Pancreas (tissue), 10 donors: Measurements from ENCODE around the gene ROCK1. TPM values are rescaled to one million over a fixed set of nuclear protein-coding genes. Genes with fewer than 3 reads are reported as not detected.
A peak's percentile ranks its signal among the peaks of the same experiment; 100 is the strongest.

ENCODE experiments used
- ATAC-seq, 4 donors: fragments of 200-7000 bp; cut with Tn5 transposase; one replicate each; pipeline versions ENCODE4 v1.8.0 to v1.9.1; 2020; ENCODE audit warnings: mild to moderate bottlenecking in 4 of 4, moderate library complexity in 4 of 4
- DNase-seq, 6 donors: peaks; one replicate each; pipeline ENCODE4 v3.0.0-alpha.2; 2020
- FAIRE-seq: peaks from 2 replicates; lab custom pipeline; 2012; peaks lifted over from hg19 to GRCh38; lab: Jason Lieb, UNC
- H3K27ac ChIP-seq, 4 donors: fragments of 200-600 bp; sonication (generic); 1 replicate in 3 of 4; 2 replicates in 1 of 4; pipeline versions ENCODE4 v1.5.0 to v1.8.0; 2020
- H3K27me3 ChIP-seq, 4 donors: fragments of 200-600 bp; one replicate each; pipeline ENCODE4 v1.8.0; 2021
- H3K36me3 ChIP-seq, 3 donors: fragments of 200-600 bp; sonication (generic) in 1 of 3; one replicate each; pipeline versions ENCODE4 v1.5.0 to v1.8.0; 2020 to 2021
- H3K4me1 ChIP-seq, 3 donors: fragments of 200-600 bp; one replicate each; pipeline ENCODE4 v1.8.0; 2021
- H3K4me3 ChIP-seq, 4 donors: fragments of 200-600 bp; sonication (generic) in 2 of 4; one replicate each; pipeline versions ENCODE4 v1.5.0 to v1.8.0; 2020 to 2021
- H3K9me3 ChIP-seq, 4 donors: fragments of 200-600 bp; one replicate each; pipeline ENCODE4 v1.8.0; 2021
- WGBS, 2 donors: extraction: QIAGEN DNeasy Blood & Tissue Kit; methylation state at CpG; one replicate each; pipeline ENCODE4 v1.1.7; 2013; 5-methylcytosine and 5-hydroxymethylcytosine counted together
- intact Hi-C, 3 donors: fragments of 100-400 bp; cut with DNase I; formaldehyde crosslinking; loops; one replicate each; pipeline versions ENCODE4 v1.11.1 to v1.14.2; 2022
- polyA plus RNA-seq, 2 donors: library from polyadenylated mRNA; stranded (reverse); fragments of 200-250 nt; gene quantifications; one replicate each; pipeline ENCODE4 v1.2.3, GENCODE V29; 2013
- total RNA-seq, 6 donors: library from RNA; stranded (reverse); fragmentation: NEBNext Ultra II Directional in 4 of 6; extraction: Animal tissue kit (Norgen Biotek cat#: 25700) in 4 of 6; gene quantifications; one replicate each; pipeline versions ENCODE4 v1.2.1 to v1.2.4, GENCODE V29; 2021 to 2023
- TF ChIP-seq, protein P1 (sequence below), 4 donors: fragments of 200-600 bp; sonication (generic) in 3 of 4; IDR thresholded peaks; one replicate each; pipeline versions ENCODE4 v1.5.0 to v1.8.0; 2021; ENCODE audit warnings: antibody characterized with exemption in 4 of 4
- donor health status: healthy with polysubstance abuse.
- donor health status: DM: no; HTN: no; CAD: no; lungs with moderate emphysema.
- donor health status: DM: no; HTN: no; CAD: no.
- donor health status: control.
- donor health status: control.
- donor health status: Bipolar disorder and iron deficiency.
- donor health status: DM: yes; HTN: yes; CAD: no.
- donor health status: DM: no; HTN: no; CAD: no.
- donor health status: DM: no; HTN: no; CAD: no.
- donor health status: DM: yes; HTN: yes; CAD: no.

Gene ROCK1
- total and polyA plus RNA-seq, 8 donors: 6.1 to 25.1 (median 11.3) TPM

DNA sequence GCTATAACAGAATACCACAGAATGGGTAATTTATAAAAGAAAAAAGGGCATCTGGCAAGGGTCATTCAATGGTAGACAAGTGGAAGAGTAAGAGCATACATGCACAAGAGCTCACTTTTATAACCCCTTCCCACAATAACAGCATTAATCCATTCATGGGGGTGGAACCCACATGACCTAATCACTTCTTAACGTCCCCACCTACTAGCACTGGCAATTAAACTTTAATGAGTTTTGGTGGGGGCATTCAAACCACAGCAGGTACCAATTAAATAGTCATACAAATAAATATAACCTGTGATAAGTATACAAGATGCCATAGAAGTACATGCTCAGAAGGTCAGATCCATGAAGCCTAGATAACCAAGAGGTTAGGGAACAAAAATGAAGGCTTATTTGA, 48.6 kb downstream of the ROCK1 start:
- no peaks in the 10 kb centered on the region for H3K9me3 ChIP-seq
- H3K36me3 ChIP-seq: no peaks in the 10 kb centered on the region
- WGBS, 2 donors: 77 to 87% methylated on average over 1 of the region's 1 CpG
- FAIRE-seq: no peak
- H3K27me3 ChIP-seq: no peaks in the 10 kb centered on the region
- no peak overlapping the region for H3K27ac ChIP-seq
- no peaks in the 10 kb centered on the region for H3K4me1 ChIP-seq
- no peak for DNase-seq
- no peak overlapping the region for H3K4me3 ChIP-seq
- intact Hi-C loops: no loop called here
- ATAC-seq: no peak
- TF ChIP-seq, protein P1, sequence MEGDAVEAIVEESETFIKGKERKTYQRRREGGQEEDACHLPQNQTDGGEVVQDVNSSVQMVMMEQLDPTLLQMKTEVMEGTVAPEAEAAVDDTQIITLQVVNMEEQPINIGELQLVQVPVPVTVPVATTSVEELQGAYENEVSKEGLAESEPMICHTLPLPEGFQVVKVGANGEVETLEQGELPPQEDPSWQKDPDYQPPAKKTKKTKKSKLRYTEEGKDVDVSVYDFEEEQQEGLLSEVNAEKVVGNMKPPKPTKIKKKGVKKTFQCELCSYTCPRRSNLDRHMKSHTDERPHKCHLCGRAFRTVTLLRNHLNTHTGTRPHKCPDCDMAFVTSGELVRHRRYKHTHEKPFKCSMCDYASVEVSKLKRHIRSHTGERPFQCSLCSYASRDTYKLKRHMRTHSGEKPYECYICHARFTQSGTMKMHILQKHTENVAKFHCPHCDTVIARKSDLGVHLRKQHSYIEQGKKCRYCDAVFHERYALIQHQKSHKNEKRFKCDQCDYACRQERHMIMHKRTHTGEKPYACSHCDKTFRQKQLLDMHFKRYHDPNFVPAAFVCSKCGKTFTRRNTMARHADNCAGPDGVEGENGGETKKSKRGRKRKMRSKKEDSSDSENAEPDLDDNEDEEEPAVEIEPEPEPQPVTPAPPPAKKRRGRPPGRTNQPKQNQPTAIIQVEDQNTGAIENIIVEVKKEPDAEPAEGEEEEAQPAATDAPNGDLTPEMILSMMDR (IDR thresholded peaks at IDR 0.05): no peak

DNA sequence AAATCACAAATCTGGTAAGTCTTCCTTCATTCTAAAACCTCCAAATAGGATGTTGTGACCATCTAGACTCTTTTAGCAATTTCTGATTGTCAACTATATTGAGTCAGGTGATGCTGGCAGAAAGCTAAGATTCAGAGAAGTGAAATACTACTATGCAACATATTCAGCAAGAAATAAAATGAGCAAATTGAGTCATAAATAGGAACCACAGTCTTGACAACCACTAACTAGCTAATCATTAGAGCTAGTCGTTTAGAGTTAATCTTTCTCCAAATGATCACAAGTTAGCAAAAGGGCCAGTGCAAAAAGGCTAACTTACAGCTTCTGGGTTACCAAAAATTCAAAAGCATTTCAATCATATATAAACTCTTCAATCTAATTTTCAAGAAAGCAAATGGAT, 54.5 kb downstream of the ROCK1 start:
- no peak overlapping the region for H3K4me3 ChIP-seq
- ATAC-seq (no peak), DNase-seq (no peak), FAIRE-seq (no peak)
- H3K27ac ChIP-seq: no peak overlapping the region
- WGBS, 2 donors: 51 to 55% methylated on average over 1 of the region's 1 CpG
- no peaks in the 10 kb centered on the region for H3K27me3 ChIP-seq
- intact Hi-C loops: no loop called here
- H3K36me3 ChIP-seq: no peaks in the 10 kb centered on the region
- H3K9me3 ChIP-seq: no peaks in the 10 kb centered on the region
- peaks cover 0 to 6% (median 0%) of the 10 kb centered on the region in 3 donors for H3K4me1 ChIP-seq
- TF ChIP-seq, protein P1 (IDR thresholded peaks at IDR 0.05): no peak

DNA sequence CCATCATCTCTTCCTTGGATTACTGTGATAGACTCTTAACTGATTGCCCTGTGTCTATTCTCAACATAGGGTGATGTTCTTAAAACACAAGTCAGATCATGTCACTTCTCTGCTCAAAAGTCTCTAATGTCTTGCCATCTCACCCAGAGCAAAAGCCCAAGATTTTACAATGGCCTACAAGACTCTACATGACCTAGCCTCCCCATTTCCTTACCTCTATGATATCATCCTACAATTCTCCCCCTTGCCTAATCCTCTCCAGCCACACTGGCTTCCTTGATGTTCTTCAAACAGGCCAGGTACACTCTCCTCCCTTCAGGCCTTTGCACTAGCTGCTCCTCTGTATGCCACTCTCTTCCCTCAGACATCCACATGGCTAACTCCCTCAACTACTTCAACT, 55.1 kb downstream of the ROCK1 start:
- DNase-seq (no peak), FAIRE-seq (no peak), ATAC-seq (no peak)
- TF ChIP-seq, protein P1 (IDR thresholded peaks at IDR 0.05): no peak
- peaks cover 0 to 6% (median 0%) of the 10 kb centered on the region in 3 donors for H3K4me1 ChIP-seq
- intact Hi-C loops: no loop called here
- no peaks in the 10 kb centered on the region for H3K9me3 ChIP-seq
- H3K36me3 ChIP-seq: no peaks in the 10 kb centered on the region
- H3K4me3 ChIP-seq: no peak overlapping the region
- H3K27me3 ChIP-seq: no peaks in the 10 kb centered on the region
- no peak overlapping the region for H3K27ac ChIP-seq

DNA sequence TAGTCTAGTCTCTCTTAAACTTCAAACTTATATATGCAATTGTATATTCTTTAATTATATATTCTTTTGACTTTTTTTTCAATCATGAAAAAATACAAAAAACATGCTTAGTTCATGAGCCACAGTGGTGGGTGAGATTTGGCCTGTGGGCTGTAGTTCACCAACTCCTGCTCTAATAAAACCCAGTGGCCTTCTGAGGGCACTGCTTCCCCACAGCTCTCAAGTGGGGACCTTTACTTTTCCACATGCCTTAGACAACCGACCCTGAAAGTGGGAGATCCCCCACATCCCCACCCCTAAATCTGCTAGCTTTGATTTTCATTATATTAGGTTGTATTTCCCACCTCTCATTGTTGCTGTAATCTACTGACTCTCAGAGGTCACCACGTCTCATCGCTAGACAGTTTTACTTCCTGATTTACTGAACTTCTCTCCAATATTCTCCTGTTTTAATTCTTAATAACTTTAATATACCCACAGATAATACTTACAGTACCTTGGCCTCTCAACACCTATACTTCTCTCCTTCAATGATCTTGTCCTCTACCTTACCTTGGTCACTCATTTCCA, 57.3 kb downstream of the ROCK1 start:
- Histone ChIP-seq H3K4me3 (no peak overlapping the region), H3K9me3 (no peaks in the 10 kb centered on the region), H3K27me3 (no peaks in the 10 kb centered on the region), H3K27ac (no peak overlapping the region), H3K4me1 (peaks cover 5 to 14% (median 6%) of the 10 kb centered on the region in 3 donors), H3K36me3 (no peaks in the 10 kb centered on the region)
- ATAC-seq (no peak), DNase-seq (no peak), FAIRE-seq (peak; percentile 13)
- intact Hi-C loops: no loop called here
- TF ChIP-seq, protein P1 (IDR thresholded peaks at IDR 0.05): no peak
- WGBS, 2 donors: 72 to 80% methylated on average over 3 of the region's 3 CpGs

DNA sequence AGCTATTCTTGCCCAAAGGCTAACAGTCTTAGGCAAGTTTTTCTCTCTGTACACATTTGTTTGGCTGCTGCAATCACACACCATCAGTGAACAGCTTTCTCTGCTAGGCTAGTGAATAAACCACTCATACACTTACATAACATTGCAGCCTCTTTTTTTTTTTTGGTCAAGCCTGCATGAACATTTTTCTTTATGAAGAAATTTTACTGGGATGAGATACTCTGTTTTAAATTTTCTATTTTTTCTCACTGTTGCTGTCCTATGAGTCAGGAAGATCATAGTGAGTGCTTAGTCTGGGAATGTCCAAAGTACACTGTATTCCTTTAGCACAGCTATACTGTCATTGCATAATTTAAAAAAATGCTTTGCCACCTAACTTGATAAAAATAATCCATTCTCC, 58.5 kb downstream of the ROCK1 start:
- Histone ChIP-seq H3K4me3 (no peak overlapping the region), H3K36me3 (no peaks in the 10 kb centered on the region), H3K9me3 (no peaks in the 10 kb centered on the region), H3K27me3 (no peaks in the 10 kb centered on the region), H3K27ac (no peak overlapping the region), H3K4me1 (peaks cover 5 to 17% (median 6%) of the 10 kb centered on the region in 3 donors)
- FAIRE-seq (no peak), ATAC-seq (peak in 3 of 4 donors; percentile 70 to 74 (median 72)), DNase-seq (no peak)
- intact Hi-C loops: no loop called here
- TF ChIP-seq, protein P1 (IDR thresholded peaks at IDR 0.05): no peak
